Stimulated activated CD4-positive, alpha-beta T cell treated with anti-CD3 and anti-CD28 coated beads, Interleukin-1b, Interleukin-23, amount 100 ng/mL, for 24 hours (primary cell): ENCODE results near the gene LMBRD2.
"Not testable (repeated sequence)": the region's sequence is repeated elsewhere in the genome, so short reads cannot be mapped to it uniquely, and the experiment has no call there.

Experiments
- DNase-seq, 4 experiments: peaks; one replicate each; pipeline ENCODE4 v3.0.0-alpha.2; 2020; ENCODE audit warnings: low read depth in 4 of 4, low spot score in 1 of 4

Gene LMBRD2

DNA sequence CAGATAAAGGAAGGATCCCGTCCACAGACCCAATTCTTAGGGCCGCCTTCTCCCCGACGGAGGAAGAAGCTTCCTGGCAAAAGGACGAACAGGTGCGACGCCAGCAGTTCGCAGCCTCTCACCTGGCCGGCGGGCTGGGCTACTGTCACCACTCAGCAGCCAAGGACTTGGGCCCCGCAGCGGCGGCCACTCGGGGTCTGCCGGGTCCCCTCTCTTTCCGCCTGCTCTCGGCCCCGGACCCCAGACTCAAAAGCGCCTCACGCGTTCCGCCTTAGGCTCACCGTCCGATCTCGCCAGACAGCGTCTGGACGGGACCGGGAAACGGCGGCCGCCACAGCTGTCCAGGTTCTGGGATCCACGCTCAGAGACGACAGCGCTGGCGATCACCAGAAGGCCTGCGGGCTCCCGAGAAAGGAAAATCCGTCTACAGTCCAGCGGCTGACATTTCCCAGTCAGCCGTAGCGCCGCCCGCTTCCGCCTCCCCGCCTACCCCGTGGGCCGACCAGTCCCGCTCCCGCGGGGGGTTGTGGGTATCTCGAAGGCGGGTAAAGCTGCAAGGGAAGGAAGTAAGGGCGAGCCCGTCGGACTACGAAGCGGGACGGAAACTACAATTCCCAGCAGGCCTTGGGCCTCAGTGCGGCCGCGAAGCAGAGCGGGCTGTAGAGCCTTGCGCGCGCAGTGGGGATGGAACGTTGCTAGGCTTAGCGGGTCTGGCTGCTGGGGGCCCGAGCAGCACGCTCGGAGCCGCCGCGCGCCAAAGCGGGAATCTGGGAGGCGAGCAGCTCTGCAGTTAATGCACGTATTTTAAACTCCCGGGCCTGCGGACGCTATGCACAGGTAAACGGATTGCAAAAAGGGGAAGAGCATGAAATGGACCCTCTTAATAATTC, at the start of gene LMBRD2, which contains the start of gene SKP2:
Gene LMBRD2, minus strand, starts transcription at position 454 of the 890 bp plus-strand sequence. CDS start 8,538 bp downstream, outside the sequence.
Gene SKP2, plus strand, starts transcription at position 678 of the 890 bp plus-strand sequence. Its CDS starts 152 bp downstream, at position 830.
- DNase-seq = peak; percentile 90 to 96 (median 94)

DNA sequence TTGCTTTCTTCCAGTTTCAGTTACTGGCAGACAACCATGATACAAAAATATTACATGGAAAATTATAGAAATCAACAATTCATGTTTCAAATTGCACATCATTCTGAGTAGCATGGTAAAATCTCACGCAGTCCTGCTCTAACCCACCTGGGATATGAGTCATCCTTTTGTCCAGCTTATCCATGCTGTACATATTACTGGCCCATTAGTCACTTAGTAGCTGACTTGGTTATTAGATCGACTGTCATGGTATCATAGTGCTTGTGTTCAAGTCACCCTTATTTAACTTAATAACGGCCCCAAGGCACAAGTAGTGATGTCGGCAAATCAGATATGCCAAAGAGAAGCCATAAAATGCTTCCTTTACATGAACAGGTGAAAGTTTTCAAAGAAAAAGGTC, 48.8 kb upstream of the LMBRD2 start:
- no peak for DNase-seq

GRCh38 chr5:36199620-36200019, 47.9 kb upstream of the LMBRD2 start:
- no peak for DNase-seq

DNA sequence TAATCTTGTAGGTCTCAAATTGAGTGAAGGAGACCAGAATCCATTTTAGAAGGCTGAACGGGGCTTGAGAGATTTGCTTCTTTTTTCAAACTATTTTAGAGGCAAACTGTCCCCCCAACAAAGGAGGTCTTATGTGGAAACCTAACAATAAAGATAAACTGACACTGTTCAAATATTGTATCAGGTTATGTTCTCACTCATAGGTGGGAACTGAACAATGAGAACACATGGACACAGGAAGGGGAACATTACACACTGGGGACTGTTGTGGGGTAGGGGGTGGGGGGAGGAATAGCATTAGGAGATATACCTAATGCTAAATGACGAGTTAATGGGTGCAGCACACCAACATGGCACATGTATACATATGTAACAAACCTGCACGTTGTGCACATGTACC, 47.1 kb upstream of the LMBRD2 start:
- not testable (repeated sequence) for DNase-seq

DNA sequence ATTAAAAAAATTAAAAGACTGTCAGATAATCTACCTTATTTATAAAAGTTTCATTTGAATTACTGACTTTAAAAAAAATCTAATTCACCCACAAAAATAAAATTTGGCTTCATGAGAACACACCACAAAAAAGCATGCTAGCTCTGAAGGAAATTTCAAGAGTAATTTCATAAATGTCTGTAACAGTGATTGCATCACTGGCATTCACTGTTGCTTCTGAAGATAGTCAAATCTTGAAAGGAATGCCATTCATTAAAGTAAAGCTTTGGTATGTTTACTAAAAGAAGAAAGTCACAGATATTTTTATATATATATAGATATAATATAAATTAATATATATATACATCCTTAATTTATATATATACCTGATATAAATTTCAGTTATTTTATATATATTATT, 46.6 kb upstream of the LMBRD2 start:
- no peak for DNase-seq

DNA sequence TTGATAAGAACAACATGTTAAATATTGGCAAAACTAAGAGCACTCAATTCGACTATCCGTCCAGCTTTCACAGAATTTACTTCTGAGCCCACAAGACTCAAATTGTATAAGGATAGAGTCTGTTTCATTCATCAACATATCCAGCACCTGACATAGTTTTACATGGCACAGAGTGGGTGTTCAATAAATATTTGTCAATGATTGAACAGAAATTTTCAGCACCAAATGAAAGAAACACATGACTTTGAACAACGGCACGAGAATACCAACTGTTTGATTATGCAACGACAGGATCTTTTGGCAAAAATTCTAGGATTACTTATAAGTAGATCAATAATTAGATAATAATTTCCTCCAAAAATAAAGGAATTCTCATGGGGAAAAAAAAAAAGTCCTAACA, 42.1 kb upstream of the LMBRD2 start:
- DNase-seq = no peak

GRCh38 chr5:36184408-36184807, 32.7 kb upstream of the LMBRD2 start:
- DNase-seq = not testable (repeated sequence)

DNA sequence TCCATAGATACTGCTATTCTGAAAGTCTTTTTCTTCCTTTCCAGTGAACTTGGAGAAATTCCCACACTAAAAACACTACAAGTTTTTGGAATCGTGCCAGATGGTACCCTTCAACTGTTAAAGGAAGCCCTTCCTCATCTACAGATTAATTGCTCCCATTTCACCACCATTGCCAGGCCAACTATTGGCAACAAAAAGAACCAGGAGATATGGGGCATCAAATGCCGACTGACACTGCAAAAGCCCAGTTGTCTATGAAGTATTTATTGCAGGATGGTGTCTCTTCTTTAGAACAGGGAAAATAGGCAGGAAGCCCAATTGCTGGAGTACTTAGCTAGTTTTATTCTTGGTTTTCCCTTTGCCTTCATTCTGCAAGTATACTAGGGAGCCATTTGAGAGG, 30.1 kb upstream of the LMBRD2 start:
- DNase-seq = no peak

DNA sequence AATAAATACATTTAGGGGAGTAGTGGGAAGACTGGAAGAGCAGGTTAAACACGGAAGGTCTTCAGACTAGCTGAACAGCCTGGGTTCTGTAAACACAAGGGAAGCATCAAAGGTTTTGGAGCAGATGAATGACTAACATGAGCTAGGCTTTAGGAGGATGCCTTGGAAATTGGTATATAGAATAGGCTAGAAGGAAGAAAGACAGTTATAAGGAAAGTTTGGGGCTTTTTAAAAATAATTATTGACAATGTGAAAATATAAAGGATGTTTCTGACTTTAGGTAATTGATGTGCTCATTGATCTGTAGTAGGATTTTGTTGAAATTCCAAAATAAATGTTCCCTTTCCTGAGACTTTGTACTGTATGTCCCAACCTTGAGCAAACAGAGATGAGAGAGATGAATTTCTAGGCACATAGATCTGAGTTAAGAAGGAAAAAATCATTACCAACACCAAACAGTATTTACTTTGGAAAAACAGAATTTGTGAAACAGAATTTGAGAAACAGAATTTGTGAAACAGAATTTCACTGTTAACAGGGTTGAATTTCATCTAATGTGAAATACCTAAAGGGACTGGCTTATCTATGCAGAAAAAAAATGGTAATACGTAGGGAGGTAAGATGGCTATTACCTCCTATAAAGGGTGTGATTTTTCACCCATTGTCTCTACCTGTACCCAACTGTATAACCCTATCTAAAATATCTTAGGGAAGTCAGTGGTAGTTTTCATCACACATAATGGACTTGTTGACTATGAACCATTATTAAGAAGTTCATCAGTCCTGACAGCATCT, 29.1 kb upstream of the LMBRD2 start:
- DNase-seq = no peak

DNA sequence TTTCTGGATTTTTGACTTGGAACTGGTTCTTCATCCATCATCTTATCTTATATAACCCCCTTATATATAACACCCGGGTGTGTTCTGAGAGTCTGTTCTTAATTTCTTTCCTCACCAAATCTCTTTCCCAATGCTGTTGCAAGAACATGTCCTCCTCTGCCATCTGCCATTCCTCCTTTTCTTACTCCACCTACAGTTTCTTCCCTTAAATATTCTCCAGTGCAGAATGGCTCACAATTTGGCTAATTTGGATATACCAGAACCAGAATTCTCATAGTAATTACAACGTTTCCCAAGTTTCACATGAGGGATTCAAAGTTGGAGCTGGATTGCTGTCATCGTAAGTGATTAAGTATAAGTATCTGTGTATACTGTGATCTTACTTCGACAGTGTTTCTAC, 28.3 kb upstream of the LMBRD2 start:
- no peak for DNase-seq

DNA sequence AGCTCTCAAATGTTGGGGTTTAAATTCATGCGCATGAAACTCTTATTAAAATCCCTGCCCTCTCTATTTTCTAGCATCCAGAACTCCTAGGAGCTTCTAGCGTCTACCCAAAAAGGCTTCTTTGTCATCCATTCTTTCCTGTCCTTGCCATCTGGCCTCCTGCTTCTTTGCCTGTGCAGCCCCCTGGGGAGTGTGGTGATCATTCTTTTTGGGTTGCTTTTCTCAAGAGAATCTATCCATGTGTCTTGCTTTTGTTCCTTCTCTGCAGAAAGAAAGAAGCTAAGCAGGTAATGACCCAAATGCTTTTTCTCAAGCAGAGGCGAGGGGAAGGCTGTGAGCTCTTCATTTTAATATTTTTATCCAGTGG, 26.8 kb upstream of the LMBRD2 start:
- DNase-seq = no peak

GRCh38 chr5:36177715-36178523, 26.2 kb upstream of the LMBRD2 start:
- DNase-seq = no peak

GRCh38 chr5:36177154-36177553, 25.5 kb upstream of the LMBRD2 start:
- DNase-seq = no peak

DNA sequence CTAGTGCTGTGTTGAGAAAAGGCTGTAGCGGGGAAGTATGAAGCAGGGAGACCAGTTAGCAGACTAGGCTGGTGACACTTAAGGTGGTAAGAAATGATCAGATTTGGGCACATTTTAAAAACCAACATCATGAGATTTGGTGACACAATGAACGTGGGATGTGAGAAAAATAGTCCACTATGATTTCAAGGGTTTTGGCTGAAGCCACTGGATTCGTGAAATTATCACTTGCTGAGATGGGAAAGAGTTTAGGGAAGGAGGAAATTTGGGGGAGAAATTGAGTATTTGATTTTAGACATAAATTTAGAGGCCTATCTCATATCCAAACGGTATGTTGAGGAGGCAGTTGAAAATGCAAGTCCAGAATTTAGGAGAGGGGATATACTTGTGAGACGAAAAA, 23.4 kb upstream of the LMBRD2 start:
- DNase-seq = no peak

DNA sequence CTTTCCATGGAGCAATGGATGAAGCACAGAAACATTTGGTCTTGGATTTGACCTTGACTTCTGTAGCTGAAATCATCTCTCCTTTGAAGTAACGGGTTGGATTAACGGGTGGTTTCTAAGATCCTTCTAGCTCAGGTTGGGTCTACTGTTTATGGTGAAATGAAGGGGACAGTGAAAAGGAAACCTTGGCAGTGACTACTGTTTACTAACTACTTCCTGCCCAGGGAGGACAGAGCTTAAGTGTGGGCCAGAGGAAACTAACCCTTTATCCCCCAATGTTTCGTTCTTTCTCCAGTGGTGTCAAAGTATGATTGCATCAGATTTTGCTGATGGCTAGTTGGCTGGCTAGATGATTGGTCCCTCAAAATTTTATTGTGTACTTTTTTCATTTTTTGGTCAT, 22.4 kb upstream of the LMBRD2 start:
- DNase-seq = no peak

DNA sequence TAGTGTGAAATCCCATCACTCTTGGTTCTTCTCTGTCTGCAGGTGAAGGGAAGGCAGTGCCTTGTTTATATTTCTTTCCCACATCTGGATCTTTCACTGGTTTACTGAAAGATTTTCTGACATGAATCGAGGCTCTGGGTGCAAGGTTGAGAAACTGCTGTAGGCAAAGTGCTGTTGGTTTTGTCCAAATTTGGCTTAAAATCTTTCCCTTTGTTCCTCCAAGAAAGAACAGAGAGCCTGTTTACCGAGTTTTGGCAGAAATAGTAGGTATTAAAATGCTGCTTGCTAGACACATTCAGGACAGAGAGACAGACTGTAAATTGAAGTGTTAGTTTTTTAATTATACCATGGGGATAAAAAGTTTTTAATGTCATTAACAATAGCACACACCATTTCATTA, 21.7 kb upstream of the LMBRD2 start:
- no peak for DNase-seq

DNA sequence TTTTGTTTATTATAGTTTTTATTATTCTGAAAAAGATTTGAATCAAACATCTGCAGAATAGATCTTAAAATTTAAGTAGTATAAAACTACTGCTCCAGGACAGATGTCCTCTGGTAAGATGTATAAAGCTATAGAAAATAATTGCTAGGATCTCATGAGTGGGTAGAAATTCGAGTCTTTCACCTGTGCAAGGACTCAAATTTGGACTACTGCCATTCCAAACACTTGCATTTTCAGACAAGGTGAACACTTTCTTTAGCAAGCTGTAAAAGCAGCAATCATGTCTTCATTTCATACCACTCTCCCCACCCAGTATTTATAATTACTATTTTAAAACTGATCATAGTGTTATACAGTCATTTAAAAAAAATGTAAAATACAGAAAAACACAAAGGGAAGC, 20.9 kb upstream of the LMBRD2 start:
- DNase-seq = no peak

DNA sequence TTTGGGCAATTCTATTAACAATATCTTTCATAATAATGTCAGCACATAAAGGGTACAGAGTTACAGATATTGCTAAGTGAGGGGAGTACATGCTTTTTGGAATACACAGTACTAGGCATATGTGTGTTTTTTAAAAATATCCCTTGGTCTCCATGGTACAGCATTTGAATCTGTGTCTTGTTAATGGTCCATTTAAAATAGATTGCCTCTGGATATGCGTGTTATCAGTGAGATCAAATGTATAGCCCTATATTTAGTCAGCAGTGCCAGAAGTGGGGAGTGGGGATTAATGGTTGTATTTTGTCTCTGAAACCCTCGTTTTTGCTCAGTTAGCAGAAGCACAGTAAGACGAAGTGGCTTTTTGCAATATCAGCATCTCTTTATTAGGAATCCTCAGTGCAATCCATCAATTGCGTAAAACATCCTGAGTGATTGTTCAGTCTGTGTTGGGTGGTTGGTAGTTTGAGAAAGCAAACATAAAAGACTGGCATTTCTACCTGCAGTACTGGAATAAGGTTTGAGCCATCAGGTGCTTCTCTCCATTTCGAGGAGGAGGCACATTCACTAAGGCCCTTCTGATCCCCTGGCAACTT, 19.2 kb upstream of the LMBRD2 start:
- DNase-seq = no peak

- no peak for DNase-seq
Measured at GRCh38 chr5:36168737-36169136, 17.1 kb upstream of the LMBRD2 start.

DNA sequence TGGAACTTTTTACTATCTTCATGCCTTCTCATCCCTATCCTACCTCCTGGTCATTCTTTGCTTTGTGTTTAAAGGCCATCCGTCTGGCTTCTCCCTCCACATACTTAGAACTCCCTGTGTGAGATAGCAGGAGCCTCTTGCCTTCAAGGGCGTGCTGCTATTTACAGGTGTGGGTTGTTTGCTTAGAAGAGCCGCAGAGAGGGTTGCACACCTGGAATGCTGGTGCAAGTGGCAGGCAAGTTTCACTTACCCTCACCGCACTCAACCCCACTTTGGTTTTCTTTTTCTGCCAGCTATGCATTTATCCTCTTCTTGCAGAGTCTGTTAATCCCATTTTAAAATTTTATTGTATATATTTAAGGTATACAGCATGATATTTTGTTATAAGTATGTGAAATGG, 12.8 kb upstream of the LMBRD2 start:
- no peak for DNase-seq
